ENCODE data around the gene CARD14.
"Not testable (repeated sequence)": the region's sequence is repeated elsewhere in the genome, so short reads cannot be mapped to it uniquely, and the experiment has no call there.

The CARD14 gene

DNA sequence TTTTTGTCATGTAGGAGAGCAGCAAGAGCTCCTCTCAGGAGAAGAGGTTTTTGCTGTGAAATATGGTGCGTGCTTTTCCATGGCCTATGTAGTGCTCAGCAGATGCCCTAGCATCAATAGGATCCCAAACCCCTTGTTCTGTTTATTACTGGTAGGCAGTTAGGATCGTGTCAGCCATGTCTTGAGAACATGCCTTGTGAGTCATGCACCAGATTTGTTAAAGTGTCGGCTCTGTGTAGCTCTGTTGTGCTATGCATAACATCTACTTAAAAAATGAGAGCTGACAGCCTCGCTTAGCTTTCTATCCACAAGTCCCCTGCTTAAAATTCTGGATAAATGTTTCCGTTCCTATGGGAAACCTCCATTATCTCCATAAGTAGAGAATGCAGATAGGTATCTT is 18.5 kb upstream of the CARD14 start:
- DNase-seq: peak; percentile 68

DNA sequence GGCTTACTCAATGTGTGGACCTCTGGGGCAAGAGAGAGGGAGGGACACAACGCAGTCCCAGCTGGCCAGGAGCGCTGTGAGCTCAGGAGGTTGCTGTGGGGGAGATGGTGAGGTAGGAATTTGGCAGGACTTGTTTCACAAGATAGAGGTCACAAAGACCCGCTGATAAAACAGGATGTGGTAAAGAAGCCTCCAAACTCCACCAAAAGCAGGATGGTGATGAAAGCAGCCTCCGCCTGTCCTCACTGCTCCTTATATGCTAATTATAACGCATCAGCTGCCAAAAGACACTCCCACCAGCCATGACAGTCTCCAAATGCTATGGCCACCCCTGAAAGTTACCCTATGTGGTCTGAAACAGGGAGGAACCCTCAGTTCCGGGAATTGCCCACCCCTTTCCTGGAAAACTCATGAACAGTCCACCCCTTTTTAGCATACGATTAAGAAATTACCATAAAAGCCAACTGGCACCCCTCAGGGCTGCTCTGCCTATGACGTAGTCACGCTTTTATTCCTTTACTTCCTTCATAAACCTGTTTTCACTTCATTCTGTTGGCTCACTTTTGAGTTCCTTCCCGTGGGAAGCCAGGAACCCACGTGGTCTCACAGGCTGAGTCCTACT is 17.6 kb upstream of the CARD14 start:
- DNase-seq: peak; percentile 76

DNA sequence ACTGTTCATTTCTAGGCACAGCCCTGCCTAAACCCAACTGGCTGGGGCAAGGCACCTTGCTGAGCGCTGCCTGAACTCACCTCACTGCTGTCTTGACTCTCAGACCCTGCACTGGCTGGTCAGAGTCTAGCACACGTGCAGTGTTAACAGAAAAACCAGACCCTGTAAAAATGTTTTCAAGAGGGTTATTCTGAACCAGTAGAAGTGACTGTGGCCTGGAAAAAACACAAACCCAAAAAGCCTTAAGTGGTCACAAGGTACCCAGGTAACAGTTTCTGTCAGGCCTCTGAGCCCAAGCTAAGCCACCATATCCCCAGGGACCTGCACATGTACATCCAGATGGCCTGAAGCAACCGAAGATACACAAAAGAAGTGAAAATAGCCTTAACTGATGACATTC is 16.8 kb upstream of the CARD14 start:
- no peak for DNase-seq

DNA sequence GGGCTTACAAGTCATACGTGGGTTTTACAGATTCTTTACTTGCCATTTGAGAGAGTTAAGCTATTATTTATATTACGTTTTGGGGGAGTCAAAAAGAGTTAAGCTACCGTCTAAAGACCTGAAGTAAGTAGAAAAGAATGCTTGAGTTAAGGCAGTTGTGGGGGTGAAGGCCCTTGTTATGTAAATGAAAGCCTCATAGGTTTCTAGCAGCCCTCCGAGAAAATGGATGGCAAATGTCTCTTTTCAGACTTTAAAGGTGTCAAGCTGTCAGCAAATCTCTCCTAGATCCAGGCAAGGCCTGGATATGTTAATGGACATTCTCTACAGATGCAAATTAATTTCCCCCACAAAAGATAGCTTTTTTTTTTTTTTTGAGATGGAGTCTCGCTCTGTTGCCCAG is 15.7 kb upstream of the CARD14 start:
- no peak for DNase-seq

DNA sequence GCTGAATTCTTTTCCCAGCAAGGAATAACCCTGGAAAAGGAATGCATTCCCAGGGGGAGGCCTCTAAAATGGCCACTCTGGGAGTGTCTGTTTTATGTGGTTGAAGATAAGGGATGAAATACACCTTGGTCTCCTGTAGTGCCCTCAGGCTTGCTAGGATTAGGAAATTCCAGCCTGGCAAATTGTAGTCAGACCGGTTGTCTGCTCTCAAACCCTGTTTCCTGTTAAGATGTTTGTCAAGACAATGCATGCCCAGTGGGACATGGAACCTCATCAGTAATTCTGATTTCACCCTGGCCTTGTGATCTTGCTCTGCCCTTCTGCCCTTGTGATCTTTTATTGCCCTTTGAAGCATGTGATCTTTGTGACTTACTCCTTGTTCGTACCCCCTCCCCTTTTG is 14.2 kb upstream of the CARD14 start:
- not testable (repeated sequence) for DNase-seq

DNA sequence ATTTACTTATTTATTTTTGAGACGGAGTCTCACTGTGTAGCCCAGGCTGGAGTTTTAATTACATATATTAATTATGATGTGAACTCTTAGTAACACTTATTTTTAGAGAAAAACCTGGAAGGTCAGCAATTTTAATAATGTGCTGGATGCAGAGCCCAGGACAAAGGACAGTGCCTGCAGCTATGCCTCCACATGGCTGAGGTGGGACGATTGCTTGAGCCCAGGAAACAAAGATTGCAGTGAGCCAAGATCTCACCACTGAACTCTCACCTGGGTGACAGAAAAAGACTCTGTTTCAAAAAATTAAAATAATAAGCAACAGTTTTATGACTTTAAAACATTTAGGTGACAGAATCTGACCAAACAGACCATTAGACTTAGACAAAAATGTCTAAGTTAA is 11.0 kb upstream of the CARD14 start:
- no peak for DNase-seq

DNA sequence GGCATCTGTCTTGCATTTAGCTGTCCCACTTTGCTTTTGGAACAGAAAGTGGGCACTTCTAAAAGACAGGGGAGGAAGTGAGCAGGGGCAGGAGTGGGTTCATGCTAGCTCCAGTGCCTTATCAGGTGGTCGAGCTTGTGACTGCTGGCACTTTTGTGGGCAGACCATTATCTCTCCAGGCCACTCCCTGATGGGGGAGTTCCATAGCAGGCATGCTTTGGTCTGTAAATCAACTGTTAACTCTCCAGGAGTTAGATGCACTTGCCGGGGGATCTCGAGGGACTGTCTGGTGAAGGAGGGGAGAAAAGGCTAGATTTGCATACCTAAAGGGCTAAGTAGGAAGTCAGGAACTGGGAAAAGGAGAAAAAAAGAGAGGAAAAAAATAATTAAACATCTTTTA is 9.3 kb upstream of the CARD14 start:
- DNase-seq: no peak

DNA sequence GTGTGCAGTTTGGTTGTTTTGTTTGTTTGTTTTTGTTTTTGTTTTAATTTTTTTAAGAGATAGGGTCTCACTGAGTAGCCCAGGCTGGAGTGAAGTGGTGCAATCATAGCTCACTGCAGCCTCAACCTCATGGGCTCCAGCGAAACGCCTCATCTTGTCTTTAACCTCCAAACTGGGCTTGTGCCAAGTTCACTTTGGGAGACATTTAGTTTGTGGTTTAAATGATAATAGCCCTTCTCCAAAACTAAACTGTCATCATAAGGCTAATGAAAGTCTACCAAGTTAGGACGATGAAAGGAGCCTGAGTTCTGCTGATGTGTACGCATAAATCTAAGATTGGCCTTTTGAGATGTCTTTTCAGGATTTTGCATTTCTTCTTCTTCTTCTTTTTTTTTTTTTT is 6.5 kb upstream of the CARD14 start:
- DNase-seq: no peak

DNA sequence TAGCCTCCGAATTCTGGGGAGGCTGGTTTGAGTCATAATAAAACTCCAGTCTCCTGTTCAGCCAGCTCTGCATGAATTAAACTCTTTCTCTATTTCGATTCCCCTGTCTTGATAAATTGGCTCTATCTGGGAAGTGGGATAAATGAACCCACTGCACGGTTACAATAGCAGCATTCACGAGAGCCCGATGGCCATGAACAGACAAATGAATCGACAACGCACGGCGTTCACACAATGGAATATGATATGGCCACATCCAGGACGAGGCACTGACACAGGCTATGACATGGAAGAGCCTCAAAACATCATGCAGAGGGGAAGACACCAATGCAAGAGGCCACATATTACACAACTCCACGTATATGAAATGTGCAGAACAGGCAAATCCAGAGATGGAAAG is 5.6 kb upstream of the CARD14 start:
- no peak for DNase-seq

DNA sequence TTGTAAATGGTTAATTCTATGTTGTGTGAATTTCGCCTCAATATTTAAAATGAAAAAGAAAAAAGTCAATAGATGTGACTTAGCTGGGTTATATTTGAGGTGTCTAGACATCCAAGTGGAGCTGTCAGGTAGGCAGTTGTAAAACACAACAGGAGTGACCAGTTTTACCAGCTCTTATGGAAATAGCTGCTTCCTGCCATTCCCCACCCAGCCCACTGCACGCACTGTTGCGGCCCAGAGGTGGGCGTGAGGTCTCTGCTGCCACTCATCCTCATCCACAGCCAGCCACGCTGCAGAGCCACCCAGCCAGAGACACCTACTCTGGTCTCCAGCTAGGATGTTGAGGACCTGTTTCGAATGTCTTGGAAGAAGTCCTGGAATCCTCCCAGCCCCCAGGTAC is 3.4 kb upstream of the CARD14 start:
- DNase-seq: no peak

DNA sequence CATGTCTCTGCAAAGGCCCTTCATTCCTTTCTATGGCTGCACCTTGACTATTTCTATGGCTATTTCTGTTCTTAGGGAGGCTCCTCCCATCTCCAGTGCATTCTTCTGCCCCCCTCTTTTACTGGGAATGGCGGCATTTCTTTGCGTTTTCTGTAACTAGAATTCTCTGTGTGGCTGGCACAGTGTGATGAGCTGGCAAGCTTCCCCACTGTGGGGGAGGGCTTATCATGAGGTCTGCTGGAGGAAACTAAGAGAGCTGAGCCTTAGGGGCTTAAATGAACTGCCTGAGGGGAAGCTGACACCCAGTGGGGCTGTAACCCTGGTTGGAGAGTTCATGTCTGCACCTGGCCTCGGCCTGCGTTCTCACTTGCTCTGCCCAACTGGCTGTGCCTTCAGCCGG is 1.5 kb upstream of the CARD14 start:
- no peak for DNase-seq

DNA sequence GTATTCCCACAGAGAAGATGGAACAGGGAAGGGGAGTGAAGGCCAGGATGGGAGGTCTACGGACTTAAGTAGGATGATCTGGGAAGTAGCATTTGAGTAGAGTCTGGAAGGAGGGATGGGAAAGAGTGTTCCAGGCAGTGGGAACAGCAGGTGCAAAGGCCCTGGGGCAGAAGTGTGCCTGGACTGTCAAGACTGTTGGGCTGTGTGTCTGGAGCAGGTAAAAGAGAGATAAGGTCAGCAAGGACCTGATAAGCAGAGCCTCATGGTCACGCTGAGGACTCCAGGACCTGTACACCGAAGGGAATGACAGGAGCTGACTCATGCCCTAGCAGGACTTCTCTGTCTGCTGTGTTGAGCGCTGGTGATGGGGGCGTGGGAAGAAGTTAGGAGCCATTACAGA is 723 bp upstream of the CARD14 start:
- no peak for DNase-seq

DNA sequence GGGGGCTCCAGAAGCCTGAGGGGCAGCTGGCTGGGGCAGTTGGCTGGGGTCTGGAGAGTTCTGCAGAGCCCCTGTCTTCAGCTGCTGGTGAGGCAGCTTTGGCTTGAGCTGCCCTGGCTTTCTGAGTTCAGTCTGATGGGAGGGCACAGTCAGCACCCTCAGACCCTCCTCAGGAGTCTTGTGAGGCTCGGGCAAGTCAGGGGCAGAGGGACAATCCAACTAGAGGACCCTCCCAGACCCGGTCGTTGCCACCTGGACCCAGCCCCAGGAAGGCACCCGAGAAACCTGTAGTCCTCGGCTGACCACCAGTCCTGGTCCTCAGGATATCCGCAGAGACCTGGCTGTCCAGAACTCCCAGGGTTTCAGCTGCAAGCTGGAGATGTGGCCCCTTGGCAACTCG is 1.9 kb downstream of the CARD14 start:
- DNase-seq: no peak

DNA sequence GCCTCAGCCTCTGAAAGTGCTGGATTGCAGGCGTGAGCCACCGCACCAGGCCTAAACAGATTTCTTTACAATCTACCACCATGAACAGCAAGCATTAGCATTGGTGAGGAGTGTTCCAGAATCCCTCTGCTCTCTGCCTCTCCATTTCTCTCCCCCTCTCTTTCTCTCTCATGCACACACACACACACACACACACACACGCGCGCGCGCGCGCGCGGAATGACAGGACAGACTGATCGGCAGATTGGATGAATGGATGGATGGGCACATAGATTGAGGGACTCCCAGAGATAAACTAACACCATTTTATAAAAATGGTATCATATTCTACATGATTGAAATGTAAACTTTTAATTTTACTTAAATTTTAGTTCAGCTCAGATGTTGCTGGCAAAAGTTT is 3.3 kb downstream of the CARD14 start:
- no peak for DNase-seq

DNA sequence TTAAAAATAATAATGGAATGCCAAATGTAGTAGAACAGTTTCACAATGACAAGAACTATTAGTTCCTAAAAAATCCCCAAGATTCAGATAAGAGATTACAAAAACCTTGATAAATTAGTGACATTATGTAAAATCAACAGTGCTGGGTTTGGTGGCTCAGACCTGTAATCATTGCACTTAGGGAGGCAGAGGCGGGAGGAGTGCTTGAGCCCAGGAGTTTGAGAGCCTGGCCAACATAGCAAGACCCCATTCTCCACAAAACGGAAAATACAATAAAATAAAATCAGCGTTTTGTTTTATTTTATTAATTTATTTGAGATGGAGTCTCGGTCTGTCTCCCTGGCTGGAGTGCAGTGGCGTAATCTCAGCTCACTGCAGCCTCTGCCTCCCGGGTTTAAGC is 4.1 kb downstream of the CARD14 start:
- DNase-seq: no peak

DNA sequence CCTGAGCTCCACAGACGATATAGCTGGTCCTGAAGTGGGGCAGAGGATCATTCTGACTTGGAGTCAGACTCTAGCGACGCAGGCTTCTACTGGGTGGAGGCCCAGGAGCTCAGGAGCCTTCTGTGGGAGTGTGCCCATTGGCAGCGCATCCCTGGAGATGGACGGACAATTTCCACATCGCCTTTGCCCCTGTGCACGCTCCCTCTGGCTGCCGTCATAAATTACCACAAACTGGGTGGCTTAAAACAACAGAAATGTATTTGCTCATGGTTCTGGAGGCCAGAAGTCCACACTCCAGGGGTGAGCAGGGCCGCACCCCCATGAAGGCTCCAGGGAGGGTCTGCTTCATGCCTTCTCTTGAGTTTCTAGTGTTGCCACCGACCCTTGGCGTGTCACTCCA is 6.9 kb downstream of the CARD14 start:
- DNase-seq: no peak

DNA sequence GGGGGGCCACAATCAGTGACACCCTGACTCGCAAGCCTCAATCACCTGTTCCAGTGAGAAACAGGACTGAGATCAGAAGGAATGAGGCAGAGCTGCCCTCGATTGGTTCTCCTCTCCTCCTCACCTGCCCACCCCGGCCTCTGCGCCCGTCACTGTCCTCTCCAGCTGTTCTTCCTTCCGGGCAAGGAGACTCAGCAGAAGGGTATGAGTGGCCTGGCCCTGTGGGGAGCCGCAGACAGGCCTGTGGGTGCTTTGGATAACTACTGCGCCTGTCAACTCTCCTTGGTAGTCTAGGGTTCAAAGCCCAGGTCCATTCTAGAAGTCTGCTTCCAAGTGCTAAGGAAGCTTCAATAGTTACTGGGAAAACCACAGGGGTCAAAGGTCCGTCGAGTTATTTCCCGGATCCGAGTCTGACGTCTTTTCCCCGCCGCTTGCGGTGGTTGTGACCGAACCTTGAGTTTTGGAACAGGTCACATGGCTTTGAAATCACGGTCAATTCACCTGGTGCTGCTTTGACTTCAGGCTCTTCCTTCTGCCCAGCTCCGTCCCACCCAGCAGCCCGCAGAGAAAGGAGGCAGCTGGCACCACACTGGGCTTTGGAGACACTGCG is 8.3 kb downstream of the CARD14 start:
- no peak for DNase-seq

DNA sequence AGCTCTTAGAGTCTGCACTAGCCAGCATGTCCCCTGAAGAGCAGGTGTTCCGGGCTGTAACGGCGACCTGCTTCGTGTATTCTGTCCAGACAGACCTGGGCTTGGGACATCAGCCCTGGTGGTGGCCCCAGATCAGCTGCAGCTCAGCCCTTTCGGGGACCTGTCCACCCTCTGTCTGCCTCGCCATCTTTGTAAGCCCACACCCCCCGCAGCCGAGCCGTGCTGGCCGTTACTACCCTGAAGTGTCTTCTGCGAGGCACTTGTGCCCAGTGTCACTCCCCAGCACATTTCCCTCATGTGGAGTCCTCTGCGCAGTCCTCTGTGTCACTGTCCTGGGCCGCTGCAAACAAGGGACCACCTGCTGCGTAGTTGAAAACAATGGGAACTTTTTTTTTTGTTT is 10.4 kb downstream of the CARD14 start:
- no peak for DNase-seq

DNA sequence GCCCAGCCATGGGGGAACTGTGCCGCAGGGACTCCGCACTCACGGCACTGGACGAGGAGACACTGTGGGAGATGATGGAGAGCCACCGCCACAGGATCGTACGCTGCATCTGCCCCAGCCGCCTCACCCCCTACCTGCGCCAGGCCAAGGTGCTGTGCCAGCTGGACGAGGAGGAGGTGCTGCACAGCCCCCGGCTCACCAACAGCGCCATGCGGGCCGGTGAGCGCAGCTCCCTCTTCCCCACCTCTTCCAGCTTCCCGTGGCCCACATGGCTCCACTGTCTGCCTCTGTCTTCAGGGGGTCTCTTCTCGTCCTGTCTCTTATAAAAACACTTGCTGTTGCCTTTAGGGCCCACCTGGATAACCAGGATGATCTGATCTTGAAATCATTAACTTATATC is 11.6 kb downstream of the CARD14 start:
- no peak for DNase-seq

DNA sequence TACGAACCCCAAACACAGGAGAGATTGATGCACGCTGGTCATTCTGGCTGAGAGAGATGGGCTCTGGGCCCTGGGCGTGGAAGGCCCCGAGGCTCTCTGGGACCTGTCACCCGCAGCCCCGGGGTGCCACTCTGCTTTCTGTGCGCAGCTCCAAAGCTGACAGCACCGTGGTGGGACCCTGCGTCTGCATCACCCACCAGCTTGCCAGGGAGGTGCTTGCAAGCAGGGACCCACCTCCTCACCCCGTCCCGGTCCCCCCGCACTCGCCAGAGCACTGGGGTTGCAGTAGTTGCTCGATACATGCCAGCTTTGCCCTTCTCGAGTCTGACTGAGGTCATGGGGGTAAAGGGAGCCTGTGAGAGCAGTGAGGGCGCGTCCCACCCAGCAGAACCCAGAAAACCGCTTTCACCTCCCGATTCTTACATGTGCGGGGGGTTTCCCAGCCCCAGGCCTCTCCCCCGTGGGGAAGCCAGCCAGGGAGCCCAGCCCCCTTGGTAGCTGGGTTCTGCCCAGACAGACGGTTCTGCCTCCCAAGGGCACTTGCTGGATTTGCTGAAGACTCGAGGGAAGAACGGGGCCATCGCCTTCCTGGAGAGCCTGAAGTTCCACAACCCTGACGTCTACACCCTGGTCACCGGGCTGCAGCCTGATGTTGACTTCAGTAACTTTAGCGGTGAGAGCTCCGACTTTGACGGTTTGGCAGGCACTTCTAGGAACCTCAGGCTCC is 12.5 kb downstream of the CARD14 start:
- no peak for DNase-seq

DNA sequence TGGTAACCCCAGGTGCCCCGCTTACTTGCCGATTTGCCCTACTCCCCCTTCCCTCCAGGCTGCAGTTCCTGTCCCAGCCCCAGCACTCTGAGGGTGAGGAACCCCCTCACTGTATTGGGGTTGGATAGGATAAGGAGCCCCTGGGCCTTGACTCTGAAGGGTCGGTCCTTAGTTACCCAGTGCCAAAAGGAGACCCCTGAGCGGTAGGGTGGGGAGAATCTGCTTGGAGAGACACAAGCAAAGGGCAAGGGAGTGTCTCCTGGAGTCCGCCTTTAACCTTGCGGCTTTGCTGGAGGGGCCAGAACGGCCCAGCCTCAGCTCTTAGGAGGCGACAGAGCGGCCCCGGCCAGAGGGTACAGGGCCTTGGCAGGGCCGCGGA is 13.0 kb downstream of the CARD14 start:
- no peak for DNase-seq

DNA sequence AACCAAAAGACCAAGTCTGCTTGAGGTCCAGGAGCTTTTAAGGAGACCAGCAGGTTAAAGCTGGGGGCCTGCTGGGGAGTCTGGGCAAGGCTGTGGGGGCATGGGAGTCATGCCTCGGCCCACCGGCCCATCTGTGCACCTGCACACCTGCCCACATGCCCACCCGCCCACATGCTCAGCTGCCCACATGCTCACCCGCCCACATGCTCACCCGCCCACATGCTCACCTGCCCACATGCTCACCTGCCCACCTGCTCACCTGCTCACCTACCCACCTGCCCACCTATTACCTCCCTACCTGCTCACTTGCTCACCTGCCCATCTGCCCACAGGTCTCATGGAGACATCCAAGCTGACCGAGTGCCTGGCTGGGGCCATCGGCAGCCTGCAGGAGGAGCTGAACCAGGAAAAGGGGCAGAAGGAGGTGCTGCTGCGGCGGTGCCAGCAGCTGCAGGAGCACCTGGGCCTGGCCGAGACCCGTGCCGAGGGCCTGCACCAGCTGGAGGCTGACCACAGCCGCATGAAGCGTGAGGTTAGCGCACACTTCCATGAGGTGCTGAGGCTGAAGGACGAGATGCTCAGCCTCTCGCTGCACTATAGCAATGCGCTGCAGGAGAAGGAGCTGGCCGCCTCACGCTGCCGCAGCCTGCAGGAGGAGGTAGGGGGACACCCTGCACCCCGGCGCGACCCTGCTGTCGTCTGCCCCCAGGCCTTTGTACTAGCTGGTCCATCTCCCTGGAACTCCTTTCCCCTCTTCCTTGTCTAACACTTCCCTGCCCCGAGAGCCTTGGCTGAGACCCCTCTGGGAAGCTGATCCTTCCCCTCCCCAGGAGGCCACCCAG is 14.0 kb downstream of the CARD14 start:
- no peak for DNase-seq

DNA sequence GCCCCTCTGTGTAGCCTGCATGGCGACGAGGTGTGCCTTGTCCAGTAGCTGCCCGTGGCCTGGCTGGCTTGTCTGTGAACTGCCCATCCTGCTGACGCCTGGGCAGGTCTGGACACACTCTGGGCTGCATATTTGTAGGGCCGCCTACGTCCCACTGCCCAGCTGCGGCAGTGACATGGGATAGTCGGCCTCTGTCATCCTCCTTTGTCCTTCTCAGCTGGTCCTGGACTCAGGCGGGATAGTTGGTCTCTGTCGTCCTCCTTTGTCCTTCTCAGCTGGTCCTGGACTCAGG is 14.5 kb downstream of the CARD14 start:
- no peak for DNase-seq

DNA sequence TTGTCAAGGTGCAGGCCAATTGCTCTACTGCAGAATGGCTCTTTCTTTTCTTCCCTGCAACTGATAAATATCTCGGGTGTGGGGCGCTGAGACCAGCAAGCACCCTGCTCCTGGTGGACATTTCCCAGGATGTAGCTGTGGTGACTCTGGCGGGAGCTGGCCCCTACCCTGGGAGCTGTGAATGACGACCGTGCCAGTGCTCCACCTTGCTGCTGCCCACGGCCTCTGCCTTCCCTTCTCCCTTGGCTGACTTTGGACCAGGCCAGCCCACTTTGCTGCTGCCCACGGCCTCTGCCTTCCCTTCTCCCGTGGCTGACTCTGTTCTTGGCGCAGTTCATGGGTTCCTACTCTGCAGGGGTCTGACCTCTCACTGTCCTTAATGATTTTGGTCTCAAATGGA is 16.1 kb downstream of the CARD14 start:
- DNase-seq: no peak
